ENCODE measurements around the gene SNN.

- TF ChIP-seq CTCF (IDR thresholded peaks at IDR 0.05) (no peak), REST (IDR thresholded peaks at IDR 0.05; ENCODE audit: insufficient read depth in 1 of 2, low read depth in 2 of 2, low read length in 1 of 2) (no peak)
These were observed 53.7 kb downstream of the SNN start for GRCh38 chr16:11721781-11722467.
